BJ (cell line): ENCODE measurements around the gene SIPA1L3. TPM values are rescaled to one million over a fixed set of nuclear protein-coding genes. Genes with fewer than 3 reads are reported as not detected.

ENCODE experiments used
- CTCF ChIA-PET: fragments of 350-600 bp; formaldehyde crosslinking; extraction: SDS; loops from one replicate; lab custom pipeline; 2021; ENCODE audit warnings: antibody characterized with exemption, inconsistent platforms; lab: Yijun Ruan, JAX
- POLR2A ChIA-PET: fragments of 300-600 bp; sonication (Branson Sonifier 250); formaldehyde crosslinking; extraction: SDS; loops from one replicate; lab custom pipeline; 2021; ENCODE audit warnings: antibody characterized with exemption; lab: Charles Lee
- DNase-seq: peaks from one replicate; pipeline ENCODE4 v3.0.0-alpha.2; 2011; ENCODE audit warnings: low read depth
- H3K27me3 ChIP-seq: 2 replicates; pipeline ENCODE4 v1.6.0; 2011; ENCODE audit warnings: low read length; ENCODE audit not compliant: control insufficient read depth, insufficient read depth
- H3K36me3 ChIP-seq: 2 replicates; pipeline ENCODE4 v1.5.1; 2011; ENCODE audit warnings: low read length; ENCODE audit not compliant: control insufficient read depth, insufficient read depth
- H3K4me3 ChIP-seq: 2 replicates; pipeline ENCODE4 v1.5.1; 2011; ENCODE audit warnings: low read depth, mild to moderate bottlenecking, control low read depth, low read length
- polyA plus RNA-seq: library from polyadenylated mRNA; depleted of rRNA; stranded (reverse); fragments of >200 nt; gene quantifications from 2 replicates; pipeline ENCODE4 v1.2.3, GENCODE V29; 2011
- TF ChIP-seq, protein P1 (sequence below): IDR thresholded peaks from 2 replicates; pipeline ENCODE4 v1.5.1; 2011; ENCODE audit warnings: low read depth, mild to moderate bottlenecking, control low read depth, inconsistent platforms, low read length, moderate library complexity; ENCODE audit not compliant: insufficient read depth

Gene SIPA1L3
- polyA plus RNA-seq, 1 experiment, result 4.5 TPM

DNA sequence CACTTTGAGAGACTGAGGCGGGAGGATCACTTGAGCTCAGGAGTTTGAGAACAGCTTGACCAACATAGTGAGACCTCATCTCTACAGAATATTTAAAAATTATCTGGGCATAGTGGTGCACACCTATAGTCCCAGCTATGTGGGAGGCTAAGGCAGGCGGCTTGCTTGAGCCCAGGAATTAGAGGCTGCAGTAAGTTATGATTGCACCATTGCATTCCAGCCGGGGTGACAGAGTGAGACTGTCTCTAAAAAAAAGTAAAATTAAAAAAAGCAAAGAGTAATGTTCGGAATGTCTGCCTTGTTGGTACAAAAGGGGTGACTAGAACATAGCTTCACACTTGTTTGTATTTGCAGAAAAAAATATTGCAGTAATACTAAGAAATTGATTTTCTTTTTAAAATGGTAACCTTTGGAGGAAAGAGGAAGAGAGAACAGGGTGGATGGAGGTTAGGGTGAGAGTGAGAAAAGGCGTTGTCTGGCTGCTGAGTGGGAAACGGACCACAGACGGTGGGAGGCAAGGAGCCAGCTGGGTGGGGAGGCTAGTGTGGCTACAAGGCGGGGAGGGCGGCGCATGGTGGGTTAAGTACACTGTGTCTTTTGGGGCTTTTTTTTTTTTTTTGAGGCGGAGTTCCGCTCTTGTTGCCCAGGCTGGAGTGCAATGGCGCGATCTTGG lies 339.0 kb downstream of the SIPA1L3 start:
- Histone ChIP-seq H3K4me3 (no peak overlapping the region), H3K27me3 (no peaks in the 10 kb centered on the region), H3K36me3 (no peaks in the 10 kb centered on the region)
- ChIA-PET POLR2A (interaction anchor here (0.6 to 1.0 kb wide), 4 partner anchors 25 to 142 kb away, joined by 3 to 4 read pairs (median 3); partner anchors contain the start of genes GGN and PSMD8), CTCF (interaction anchor here (0.9 to 6.9 kb wide), 9 partner anchors 12 to 344 kb away, joined by 3 to 63 read pairs (median 8); partner anchors contain the start of genes CATSPERG, FAM98C and KCNK6)
- no peak for DNase-seq
- TF ChIP-seq, protein P1, sequence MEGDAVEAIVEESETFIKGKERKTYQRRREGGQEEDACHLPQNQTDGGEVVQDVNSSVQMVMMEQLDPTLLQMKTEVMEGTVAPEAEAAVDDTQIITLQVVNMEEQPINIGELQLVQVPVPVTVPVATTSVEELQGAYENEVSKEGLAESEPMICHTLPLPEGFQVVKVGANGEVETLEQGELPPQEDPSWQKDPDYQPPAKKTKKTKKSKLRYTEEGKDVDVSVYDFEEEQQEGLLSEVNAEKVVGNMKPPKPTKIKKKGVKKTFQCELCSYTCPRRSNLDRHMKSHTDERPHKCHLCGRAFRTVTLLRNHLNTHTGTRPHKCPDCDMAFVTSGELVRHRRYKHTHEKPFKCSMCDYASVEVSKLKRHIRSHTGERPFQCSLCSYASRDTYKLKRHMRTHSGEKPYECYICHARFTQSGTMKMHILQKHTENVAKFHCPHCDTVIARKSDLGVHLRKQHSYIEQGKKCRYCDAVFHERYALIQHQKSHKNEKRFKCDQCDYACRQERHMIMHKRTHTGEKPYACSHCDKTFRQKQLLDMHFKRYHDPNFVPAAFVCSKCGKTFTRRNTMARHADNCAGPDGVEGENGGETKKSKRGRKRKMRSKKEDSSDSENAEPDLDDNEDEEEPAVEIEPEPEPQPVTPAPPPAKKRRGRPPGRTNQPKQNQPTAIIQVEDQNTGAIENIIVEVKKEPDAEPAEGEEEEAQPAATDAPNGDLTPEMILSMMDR, result no peak

DNA sequence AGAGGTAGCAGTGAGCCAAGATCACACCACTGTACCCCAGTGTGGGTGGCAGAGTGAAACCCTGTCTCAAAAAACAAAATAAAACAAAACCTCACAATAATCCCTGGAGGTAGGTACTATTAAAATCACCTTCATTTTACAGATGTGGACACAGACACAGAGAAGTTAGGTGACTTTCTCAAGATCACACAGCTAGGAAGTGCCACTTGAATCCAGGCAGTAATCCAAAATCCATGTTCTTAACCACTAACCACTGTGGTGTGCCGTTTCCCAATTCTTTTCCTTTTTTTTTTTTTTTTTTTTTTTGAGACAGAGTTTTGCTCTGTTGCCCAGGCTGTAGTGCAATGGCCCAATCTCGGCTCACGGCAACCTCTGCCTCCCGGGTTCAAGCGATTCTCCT lies 340.1 kb downstream of the SIPA1L3 start:
- TF ChIP-seq, protein P1, result no peak
- DNase-seq, result no peak
- ChIA-PET POLR2A (no interaction called here), CTCF (interaction anchor here (0.6 to 6.9 kb wide), 4 partner anchors 11 to 847 kb away, joined by 3 to 63 read pairs (median 6); partner anchors contain the start of gene CATSPERG)
- H3K4me3 ChIP-seq, result no peak overlapping the region
- no peaks in the 10 kb centered on the region for H3K36me3 ChIP-seq
- no peaks in the 10 kb centered on the region for H3K27me3 ChIP-seq

DNA sequence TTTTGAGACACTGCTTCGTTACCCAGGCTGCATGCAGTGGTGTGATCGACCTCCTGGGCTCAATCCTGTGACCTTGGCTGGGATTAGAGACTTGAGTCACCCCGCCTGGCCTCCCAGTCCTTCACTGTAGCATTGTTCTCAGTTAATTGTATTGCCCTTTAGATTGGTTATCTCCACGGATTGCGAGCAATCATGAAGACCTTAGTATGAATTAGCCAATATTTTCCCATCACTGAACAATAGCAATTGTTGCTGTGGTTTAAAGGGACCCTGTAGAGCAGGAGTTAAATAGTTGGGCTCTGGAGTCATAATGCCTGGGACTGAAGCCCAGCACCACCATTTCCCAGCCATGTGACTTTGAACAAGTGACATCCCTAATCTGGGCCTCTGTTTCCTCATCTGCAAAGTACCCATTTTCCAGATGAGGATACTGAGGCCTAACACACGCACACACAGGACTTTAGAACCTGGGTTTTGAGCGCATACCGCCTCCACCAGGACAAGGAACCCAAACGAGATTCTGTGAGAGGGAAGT lies 340.8 kb downstream of the SIPA1L3 start:
- Histone ChIP-seq H3K27me3 (no peaks in the 10 kb centered on the region), H3K36me3 (no peaks in the 10 kb centered on the region), H3K4me3 (no peak overlapping the region)
- ChIA-PET CTCF (interaction anchor here (1.3 to 6.9 kb wide), 2 partner anchors 22 to 88 kb away, joined by 3 to 63 read pairs; partner anchors contain the start of gene CATSPERG), POLR2A (interaction anchor here (0.5 kb wide), 1 partner anchor 332 kb away, joined by 7 read pairs; no protein-coding TSS in a partner anchor)
- TF ChIP-seq, protein P1, result no peak
- no peak for DNase-seq

GRCh38 chr19:38248421-38248820 lies 341.4 kb downstream of the SIPA1L3 start:
- CTCF ChIA-PET, result interaction anchor here (1.3 kb wide), 1 partner anchor 23 kb away, joined by 3 read pairs; no protein-coding TSS in a partner anchor
- no peaks in the 10 kb centered on the region for H3K36me3 ChIP-seq
- TF ChIP-seq, protein P1, result no peak
- no peaks in the 10 kb centered on the region for H3K27me3 ChIP-seq
- DNase-seq, result no peak
- H3K4me3 ChIP-seq, result no peak overlapping the region
- POLR2A ChIA-PET, result interaction anchor here (0.5 kb wide), 1 partner anchor 332 kb away, joined by 7 read pairs; no protein-coding TSS in a partner anchor

DNA sequence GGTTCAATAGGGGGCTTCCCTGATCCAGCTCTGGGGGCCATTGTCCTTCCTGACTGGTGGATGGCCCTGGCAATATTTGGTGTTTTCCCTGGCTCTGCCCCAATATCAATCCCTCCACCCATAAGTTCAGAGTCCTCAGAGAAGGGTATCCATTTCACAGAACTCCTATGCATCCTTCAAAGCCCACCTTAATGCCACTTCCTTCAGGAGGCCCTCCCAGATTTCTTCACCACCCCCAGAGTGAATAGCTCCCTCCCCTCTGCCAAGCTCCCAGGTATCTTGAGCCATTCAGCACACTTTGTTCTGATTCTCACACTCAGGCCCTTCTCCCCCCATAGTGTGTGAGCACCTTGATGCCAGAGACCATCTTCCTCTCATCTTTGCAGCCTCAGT lies 343.4 kb downstream of the SIPA1L3 start:
- TF ChIP-seq, protein P1, result no peak
- POLR2A ChIA-PET, result no interaction called here
- H3K27me3 ChIP-seq, result no peaks in the 10 kb centered on the region
- no peak overlapping the region for H3K4me3 ChIP-seq
- CTCF ChIA-PET, result interaction anchor here (0.6 to 1.2 kb wide), 8 partner anchors 9 to 352 kb away, joined by 3 to 4 read pairs (median 3); no protein-coding TSS in a partner anchor
- DNase-seq, result no peak
- no peaks in the 10 kb centered on the region for H3K36me3 ChIP-seq
